Stimulated activated CD8-positive, alpha-beta memory T cell treated with anti-CD3 and anti-CD28 coated beads, Interleukin-15, amount 100 ng/mL, for 4 hours (primary cell): ENCODE results near the gene OR51V1.
"Not testable (repeated sequence)": the region's sequence is repeated elsewhere in the genome, so short reads cannot be mapped to it uniquely, and the experiment has no call there.

ENCODE experiments used
- DNase-seq, 2 donors: peaks; one replicate each; pipeline ENCODE4 v3.0.0-alpha.2; 2020; ENCODE audit warnings: low read depth in 2 of 2

Gene OR51V1

DNA sequence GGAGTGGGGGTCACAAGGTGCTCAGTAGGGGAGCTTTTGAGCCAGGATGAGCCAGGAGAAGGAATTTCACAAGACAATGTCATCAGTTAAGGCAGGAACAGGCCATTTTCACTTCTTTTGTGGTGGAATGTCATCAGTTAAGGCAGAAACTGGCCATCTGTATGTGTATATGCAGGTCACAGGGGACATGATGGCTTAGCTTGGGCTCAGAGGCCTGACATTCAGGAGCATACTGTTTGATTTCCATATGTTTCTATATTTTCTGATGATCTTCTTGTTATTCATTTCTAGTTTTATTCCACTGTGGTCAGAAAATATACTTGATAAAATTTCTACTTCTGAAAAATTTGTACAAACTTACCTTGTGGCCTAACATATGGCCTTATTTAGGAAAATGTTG, 34.6 kb downstream of the OR51V1 start:
- DNase-seq = not testable (repeated sequence)

DNA sequence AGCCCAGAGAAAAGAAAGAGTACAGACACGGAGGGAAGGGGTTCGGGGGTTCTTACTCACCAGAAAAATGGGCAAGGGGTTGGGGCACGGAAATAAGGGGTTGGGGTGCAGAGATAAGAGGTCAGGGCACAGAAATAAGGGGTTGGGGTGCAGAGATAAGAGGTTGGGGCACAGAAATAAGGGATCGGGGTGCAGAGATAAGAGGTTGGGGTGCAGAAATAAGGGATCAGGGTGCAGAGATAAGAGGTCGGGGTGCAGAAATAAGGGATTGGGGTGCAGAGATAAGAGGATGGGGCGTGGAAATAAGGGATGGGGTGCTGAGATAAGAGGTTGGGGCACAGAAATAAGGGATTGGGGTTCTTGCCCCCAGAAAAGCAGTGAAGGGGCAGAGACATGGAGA, 35.7 kb downstream of the OR51V1 start:
- not testable (repeated sequence) for DNase-seq

DNA sequence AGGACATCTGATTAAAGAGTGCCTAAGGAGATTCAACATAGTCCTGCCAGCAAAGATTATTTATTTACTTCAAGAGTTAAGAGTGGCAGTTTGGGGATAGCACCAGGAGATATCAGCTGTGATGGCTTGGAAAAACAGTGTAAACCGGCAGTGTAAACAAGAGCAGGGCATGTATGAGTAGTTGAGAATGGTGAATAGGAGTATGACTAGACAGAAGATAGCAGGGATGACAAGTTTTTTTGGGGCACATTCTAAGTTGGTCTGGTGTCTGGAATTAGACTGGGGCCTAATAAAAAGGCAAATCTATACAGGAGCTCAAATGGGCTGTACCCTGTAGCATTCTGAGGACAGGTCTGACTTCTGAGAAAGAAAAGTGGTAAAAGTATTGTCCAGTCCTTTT, 39.4 kb downstream of the OR51V1 start:
- not testable (repeated sequence) for DNase-seq

DNA sequence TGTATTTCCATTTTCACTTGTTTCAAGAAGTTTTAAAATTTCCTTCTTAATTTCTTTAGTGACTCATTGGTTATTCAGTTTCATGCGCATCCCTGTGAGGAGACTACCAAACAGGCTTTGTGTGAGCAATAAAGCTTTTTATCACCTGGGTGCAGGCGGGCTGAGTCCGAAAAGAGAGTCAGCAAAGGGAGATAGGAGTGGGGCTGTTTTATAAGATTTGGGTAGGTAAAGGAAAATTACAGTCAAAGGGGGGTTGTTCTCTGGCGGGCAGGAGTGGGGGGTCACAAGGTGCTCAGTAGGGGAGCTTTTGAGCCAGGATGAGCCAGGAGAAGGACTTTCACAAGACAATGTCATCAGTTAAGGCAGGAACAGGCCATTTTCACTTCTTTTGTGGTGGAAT, 40.3 kb downstream of the OR51V1 start:
- DNase-seq = not testable (repeated sequence)

DNA sequence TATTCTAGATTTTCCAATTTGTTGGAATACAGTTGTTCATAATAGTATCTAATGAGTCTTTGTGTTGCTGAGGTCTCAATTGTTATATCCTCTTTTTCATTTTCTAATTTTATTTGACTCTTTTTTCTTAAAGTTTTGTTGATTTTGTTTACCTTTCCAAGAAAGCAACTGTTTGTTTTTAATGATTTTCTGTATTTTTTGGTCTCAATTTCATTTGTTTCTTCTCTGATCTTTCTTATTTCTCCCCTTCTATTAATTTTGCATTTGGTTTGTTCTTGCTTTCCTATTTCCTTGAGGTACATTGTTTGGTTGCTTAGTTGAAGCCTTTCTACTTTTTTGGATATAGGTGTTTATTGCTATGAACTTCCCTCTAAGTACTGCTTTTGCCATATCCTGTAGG, 40.7 kb downstream of the OR51V1 start:
- DNase-seq = no peak

DNA sequence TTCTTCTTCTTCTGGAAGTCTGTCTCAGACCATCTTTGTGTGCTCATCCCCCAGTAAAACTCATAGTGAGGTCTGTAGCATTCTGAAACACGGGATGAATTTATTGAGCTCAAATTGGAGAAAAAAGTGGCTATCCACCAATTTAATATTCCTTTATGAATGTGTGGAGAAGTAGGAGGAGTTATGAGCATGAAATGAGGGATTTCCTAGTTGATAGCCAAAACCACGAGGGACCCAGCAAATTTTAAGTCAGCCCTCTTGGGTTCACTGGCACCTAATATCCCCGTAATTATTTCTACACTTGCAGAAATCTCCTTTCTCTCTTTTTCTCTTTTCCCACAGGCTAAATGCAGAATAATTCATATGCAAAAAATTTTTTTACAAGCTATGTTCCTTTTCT, 45.8 kb downstream of the OR51V1 start, which contains the start of gene OR52A1:
TSS of gene OR52A1 (minus strand) at position 101 of the 400 bp plus-strand sequence. CDS start 2,388 bp downstream, outside the sequence.
- no peak for DNase-seq

DNA sequence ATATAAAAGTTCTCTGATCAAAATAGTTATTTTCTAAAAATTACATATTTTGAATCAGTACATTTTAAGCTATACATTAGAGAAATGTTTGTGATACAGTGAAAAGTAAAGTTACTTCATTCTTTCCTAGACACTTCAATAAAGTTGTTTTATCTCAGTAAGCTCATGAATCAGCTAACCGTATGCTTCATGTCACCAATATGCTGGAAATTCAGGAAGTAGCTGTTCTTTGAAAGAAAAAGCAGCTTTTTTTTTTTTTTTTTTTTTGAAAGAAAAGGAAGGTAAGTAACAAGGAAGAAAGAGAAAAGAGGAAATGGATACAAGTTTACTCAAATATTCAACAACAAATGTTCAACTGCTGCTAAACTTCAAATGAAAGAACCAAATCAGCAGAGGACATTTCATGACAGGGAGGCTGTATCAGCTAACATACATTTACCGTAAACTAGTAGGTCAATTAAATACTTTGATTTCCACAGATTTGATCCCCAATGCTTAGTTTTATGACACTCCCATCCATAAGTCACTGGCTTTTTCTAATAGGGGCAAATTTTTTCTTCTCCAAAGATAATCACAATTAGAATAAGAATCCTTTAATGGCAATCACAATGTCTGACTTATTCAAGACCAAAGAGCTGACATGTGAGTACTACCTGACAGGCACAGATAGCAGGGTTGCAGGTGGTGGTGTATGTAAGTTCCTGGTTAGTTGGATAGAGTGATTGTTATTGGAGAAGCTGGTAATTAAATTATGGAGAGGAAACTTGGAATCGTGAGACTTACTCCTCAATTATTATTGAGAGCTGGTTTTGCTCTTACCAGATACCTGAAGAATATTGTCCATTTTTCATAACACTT, 46.7 kb downstream of the OR51V1 start:
- DNase-seq = no peak

DNA sequence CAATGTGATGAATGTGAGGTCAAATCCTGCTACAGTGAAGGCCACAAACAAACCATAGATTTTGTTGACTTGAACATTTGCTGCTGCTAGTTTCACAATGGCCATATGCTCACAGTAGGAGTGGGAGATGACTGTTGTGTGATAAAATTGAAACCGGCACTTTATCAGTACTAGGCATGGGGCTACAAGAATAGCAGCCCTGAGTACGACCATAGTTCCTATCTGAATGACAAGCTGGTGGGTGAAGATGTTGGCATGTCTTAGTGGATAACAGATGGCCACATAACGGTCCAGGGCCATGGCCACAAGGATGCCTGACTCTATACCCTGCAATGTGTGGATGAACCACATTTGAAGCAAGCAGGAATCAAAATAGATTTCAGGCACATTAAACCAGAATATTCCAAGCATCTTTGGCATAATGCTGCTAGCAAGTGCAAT, 48.7 kb downstream of the OR51V1 start:
- DNase-seq = no peak
